T-helper 1 cell (primary cell): ENCODE measurements around the gene EMC8.

Experiments
- DNase-seq, 5 donors: peaks; one replicate each; pipeline ENCODE4 v3.0.0-alpha.2; 2012 to 2020

The EMC8 gene

DNA sequence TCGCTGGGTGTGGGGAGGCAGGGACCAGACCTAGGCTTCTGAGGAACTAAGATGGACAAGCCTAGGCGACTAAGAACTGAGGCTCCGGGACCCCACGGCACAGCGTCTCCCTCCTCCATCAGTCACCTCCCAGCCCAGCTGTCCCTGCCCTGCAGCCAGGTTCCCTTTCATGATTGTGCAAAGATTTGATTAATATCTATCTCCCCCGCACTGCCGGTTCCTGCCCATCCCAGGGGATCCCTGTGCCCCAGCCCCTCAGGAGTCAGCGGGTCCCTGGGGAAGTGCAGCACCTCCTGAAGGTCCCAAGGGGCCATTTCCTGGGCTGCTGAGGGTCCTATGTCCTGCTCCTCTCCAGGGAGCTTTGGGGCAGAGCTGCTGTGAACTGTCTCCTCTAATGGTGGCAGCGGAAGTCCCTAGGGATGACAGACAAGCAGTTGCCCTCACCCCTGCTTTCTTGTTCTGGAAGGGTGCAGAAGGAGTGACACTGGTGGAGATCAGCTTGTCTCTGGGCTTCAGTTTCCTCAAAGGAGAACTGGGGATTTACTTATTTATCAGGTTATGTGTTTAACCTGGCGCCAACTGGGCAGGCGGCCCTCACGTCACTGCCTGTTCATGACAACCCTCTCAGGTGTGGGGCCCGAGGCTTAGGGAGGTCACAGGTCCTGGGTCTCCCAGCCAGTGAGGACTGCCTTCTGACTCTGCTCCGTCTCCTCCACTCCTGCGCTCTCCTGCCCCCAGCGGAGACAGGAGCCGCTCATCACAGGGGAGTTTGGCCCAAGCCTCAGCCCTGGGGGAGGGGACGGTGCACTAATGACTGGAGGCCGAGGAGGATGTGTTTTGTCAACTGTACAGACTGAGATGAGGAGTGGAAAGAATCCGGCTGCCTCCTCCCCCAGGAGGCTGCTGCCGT is 46.6 kb downstream of the EMC8 start:
- DNase-seq, result no peak

DNA sequence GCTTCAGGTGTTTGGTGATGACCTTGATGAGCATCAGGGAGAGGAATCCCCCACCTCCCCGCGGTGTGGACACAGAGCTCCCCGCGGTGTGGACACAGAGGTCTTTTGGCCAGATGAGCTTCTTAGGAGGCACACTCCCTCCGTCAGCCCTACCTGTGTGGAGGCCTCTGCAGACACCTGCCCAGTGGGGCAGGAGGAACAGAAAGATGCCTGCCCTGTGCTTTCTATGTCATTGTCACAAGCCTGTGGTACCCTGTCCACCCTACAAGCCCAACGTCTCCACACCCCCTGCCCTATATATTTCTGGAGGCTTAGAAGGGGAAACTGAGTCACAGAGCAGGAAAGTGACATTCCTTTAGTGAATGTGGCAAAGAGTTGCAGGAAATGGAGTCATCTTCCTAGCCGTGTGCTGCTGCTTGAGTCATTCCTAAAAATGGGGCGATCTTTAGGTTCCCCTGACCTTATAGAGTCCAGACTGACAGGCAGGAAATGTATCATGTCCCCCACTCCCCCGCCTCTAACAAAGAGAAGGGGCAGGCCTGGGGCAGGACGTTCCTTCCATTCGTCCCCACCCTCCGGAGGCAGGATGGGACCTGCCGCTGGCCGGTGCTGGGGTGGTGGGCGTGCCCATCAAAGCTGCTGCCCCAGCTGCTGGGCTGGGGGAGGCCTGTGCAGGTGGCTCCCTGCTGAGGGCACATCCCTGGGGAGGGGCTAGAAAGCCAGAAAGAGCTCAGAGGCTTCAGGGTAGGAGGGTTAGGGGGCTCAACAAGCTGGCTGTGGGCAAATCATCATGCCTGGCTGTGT is 47.4 kb downstream of the EMC8 start:
- no peak for DNase-seq

DNA sequence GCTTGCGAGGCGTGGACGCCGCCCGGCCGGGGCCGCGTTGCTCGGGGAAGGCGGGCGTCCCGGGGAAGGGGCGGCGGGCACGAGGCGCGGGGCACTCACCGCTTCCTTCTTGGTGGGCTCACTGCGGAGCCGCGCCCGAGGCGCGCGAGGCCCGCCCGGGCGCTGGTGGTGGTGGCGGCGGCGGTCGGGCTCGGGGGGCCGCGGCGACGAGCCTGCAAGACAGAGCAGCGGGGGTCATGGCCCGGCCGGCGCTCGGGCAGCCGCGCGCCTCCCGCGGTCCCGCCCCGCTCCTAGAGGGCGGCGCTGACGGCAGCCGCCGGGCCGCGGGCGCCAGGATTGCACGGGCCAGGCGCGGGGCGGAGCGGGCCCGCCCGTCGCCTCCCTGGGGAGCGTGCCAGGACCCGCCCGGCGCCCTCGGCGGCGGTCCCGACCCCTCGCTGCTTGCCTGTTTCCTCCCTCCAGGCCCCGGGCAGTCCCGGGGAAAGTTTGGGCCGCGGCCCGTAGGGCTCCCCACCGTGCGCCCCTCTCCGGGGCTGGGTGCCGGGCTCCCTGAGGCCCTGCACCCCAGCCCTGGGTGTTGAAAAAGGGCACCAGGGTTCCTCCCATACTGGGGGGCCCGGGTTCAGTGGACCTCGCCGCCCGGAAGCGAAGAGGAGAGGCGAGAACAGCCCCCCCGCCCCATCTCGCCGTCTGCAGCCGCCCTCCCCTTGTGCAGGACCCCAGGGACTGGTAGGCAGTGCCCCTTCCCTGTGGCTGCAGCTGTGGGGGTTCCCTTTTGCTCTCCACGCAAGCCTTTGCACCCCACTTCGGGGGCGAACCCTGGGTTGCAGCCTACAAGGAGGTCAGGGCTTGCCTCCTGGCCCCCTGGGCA is 48.3 kb downstream of the EMC8 start, which contains the start of gene C16orf74:
C16orf74 (minus strand) TSS at position 270 of the 871 bp plus-strand sequence. CDS start 15,879 bp downstream, outside the sequence.
- DNase-seq, result no peak

DNA sequence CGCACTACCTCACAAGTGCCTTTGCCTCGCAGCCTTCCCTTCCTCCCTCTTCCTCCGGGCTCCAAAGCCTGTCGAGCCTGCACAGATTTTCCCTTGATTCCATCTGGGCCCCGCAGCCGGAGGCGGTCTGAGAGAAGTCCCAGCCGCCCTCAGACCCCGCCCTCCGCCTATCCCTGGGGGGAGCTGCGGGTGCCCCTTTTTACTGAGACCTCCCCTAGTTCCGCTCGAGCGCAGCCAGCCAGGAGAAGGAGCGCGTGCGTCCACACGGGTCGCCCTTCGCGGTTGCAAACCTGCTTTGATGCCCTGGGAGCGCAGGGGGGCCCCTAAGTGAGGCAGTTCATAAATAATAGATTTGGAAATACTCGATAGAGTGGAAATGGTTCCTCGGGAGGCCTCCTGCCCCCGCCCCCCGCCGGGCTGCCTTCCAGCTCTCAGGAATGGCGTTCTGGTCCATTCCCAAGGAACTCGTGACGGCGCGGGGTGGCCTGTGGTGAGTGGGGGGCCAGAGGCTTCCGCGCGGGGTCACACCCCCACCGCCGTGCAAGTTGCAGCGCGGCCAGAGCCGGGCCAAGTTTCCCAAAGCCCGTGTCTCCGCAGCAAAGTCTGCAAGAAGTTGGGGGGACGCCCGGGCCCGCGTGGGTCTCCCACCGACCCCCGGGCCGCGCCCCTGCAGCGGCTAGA is 49.1 kb downstream of the EMC8 start:
- no peak for DNase-seq

DNA sequence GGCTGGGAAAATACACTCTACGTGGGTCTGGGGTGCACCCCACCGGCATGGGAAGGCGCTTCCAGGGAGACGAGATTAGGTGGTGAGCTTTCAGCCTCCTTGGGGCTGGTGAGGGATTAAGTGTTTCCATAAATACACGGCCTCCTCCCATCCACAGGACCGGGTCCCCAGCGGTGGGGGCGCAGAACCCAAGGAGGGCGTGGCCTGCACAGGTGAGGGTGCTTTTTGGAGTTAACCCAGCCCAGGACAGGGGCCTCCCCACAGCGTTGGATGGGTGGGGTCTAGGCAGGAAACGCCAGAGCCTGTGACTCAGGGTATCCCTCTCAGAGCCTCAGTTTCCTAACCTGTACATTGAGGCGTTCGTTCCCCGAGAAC is 49.6 kb downstream of the EMC8 start:
- no peak for DNase-seq

DNA sequence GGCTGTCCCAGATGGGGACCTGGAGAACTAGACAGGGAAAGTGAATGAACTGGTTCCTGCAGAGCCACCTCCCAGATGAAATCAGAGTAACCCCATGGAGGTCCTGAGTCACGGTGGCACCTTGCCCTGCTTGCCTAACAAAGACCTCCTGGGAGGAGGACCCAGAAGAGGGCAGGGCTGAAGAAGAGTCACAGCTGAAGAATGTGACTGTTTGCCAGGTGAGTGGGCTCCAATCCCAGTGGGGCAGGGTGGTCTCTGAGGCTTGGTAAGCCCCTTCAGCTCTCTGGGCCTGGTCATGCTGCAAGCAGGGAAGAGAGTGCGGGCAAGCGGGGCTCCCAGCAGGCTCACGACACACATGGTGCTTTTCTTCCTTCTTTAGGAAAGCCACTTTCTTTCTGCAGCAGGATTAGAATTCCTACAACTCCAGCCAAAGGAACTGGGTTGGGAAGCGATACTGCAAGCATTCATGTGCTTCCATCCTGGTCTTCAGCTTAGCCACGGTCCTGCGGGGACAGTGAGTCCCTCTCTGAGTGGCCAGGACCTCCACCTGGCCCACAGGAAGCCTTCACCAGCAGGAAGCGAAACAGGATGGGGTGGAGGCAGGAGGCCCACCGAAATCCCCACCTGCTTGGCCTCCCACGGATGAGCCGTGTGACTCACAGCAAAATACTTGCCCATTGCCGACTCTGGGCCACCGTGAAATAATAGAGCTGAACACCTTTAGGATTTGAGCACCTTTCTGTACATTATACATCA is 52.7 kb downstream of the EMC8 start:
- DNase-seq, result no peak

DNA sequence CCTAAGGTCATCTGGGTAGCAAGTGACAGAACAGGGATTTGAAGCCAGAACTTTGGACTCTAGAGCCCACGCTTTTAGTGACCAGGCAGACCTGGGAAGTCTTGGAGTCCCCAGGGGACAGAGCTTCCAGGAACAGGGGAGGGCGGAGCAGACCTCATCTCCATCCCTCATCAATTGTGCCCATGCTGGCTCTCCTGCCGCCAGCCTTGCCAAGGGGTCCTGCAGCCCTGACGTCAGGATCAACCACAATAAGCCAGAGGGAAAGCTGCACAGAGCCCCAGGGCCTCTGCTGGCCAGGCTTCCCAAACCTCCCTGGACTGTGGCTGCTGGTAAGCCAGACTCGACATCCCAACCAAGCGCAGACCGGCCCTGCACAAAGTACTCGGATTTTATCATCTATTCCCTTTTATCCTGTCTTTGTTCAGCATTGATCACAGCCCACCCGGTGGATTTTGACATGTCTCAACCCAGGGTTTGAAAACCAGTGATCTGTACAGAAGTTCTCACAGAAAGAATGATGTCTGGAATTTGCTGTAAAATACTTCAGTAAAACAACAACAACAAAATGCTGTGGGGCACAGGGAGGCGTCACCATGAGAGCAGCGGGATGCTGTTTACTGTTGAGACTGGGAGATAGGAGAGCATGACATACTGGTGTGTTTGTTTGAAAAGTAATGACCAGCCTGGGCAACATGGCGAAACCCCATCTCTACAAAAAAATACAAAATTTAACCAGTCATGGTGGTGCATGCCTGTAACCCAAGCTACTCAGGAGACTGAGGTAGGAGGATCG is 60.2 kb downstream of the EMC8 start:
- no peak for DNase-seq

DNA sequence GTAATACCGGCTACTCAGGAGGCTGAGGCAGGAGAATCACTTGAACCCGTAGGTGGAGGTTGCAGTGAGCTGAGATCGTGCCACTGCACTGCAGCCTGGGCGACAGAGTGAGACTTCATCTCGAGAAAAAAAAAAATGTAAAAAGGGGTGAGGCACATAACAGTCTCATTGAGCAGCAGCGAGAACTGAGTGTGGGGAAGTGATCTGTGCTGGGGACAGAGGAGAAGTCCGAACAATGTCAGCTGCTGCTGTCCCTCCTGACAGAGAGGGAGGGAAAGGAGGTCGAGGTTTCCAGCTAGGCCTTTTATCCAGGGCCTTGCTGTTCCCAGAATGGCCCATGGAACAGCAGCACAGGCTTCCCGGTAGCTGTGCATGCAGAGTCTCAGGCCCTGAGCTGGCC is 62.4 kb downstream of the EMC8 start:
- DNase-seq, result no peak

DNA sequence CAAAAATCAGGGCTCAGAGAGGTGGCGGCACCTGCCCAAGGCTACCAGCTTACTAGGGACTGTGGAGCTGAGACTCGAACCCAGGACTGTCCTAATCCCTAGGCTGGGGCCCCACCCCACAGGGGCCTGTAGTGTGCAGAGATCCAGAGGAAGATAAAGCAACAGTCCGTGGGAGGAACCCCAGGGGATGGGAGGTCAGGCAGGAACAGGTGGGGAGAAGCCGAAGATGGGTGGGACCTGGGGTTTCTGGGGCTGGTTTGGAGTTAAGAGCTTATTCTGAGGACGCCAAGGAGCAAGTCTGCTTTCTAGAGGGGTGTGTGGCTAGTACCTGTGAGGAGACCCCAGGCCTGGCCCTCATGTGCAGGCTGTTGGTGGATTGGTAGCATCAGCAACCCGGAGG is 63.4 kb downstream of the EMC8 start:
- DNase-seq, result no peak

DNA sequence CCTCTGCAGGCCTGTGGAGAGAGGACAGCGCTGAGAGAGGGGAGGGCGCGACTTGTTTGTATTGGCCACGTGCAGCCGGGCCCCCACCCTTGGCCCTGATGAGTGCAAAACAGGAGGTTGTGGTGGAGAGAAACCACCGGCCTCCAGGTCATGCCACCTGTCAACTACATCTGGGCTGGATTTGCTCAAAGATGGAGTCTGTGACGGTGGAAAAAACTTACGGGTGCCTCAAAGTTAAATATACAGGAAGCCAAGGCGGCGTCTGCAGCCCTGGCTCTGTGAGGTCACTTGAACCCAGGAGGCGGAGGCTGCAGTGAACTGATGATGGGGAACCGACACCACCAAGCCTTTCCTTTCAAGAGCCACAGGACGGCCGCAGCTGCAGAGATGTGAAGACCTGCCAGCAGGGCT is 64.1 kb downstream of the EMC8 start:
- peak in 4 of 5 donors; percentile 24 to 46 (median 33) for DNase-seq

DNA sequence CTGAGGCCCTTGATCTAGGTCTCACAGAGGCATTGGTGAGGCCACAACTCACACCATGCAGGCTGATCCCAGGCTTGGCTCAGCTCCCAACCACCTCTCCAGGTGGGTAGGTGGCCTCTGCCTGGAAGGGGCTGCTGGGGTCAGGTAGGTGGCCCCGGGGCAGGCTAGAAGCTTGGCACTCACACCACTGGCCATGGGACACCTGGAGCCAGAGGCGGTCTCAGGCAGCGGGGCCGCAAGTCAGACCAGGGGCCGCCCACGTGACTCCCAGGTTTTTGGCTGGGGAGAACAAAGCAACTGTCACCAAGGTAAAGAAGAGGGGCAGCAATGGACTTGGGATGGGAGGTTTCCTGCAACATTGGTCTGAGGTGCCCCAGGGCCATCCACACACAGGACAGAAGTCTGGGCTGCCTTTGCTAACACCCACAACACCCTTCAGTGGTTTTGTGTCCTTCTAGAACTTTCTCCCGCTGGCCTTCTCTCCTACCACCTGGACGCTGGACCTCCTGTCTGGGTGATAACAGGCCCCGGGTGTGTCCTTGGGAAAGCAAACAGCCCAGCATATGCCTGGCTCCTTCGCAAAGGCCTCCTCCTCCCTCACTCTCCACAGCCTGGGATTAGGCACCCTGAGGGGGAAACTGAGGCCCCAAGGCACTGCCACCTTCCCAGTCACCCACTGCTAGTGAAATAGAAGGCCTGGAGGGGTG is 64.9 kb downstream of the EMC8 start:
- no peak for DNase-seq

DNA sequence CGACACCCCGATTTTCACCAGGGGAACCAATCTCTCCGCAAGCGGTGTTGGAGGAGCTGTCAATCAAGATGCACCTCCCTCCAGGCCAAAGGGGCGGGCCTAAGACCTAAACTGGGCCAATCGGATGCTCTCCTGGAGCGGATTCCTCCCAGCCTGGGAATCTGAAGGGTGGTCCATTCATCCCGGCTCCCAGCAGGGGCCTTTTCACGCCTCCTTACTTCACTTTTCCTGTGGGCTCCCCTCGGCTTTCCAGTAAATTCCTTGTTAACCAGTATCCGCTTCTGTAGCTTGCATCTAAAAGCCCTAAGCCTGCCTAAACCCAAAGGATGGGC is 65.5 kb downstream of the EMC8 start:
- no peak for DNase-seq

DNA sequence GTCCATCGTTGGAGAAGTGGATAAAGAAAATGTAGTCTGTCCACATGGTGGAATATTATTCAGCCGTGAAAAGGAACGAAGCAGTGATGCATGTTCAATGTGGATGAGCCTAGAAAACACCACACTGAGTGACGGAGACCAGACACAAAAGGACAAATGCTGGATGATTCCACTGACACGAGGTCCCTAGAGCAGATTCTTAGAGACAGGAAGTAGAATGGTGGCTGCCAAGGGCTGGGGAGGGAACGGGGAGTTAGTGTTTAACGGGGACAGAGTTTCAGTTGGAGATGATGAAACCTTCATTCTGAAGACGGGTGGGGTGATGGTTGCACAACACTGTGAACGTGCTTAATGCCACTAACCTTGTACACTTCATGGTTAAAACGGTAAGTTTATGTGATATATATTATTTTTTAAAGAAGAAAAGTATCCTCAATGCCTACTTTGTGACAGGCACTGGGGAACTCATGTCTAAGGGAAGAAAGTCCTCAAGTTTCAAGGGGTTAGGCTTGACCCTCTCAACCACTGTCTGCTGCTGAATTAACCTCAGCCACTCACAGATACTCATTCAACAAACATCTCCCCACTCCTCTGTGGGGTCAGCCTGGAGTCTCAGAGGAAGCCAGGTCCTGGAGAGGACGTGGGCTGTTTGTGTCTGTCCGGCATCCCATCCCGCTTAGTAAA is 66.0 kb downstream of the EMC8 start:
- DNase-seq, result no peak

DNA sequence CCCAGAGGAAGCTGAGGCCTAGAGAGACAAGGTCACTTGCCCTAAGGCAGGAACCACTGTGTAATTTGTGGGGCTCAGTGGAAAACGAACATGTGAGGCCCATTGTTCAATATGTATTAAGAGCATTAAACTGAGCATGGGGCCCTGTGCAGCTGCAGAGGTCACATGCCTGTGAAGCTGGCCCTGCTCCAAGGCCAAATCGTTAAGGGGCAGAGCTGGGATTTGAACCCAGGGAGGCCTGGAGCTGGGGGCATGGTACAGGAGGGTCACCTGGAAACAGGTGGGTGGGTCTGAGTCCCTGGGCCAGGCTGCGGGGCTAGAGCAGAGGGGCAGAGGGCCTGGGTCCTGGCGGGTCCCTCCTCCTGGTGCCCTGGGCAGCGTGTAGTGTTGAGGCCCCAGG is 68.2 kb downstream of the EMC8 start:
- no peak for DNase-seq

DNA sequence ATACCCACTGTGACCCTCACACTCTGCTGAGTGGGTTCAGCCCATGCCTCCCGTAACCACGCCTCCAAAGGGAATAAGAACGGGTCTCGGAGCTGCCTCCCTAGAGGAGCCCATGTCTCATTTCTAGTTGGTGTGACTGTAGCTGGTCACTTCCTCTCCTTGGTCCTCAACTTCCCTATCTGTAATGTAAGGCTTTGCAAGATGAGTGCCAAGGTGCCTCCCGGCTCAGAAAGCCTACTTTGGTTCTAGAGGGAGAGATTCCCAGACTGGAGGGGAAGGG is 69.2 kb downstream of the EMC8 start:
- no peak for DNase-seq

DNA sequence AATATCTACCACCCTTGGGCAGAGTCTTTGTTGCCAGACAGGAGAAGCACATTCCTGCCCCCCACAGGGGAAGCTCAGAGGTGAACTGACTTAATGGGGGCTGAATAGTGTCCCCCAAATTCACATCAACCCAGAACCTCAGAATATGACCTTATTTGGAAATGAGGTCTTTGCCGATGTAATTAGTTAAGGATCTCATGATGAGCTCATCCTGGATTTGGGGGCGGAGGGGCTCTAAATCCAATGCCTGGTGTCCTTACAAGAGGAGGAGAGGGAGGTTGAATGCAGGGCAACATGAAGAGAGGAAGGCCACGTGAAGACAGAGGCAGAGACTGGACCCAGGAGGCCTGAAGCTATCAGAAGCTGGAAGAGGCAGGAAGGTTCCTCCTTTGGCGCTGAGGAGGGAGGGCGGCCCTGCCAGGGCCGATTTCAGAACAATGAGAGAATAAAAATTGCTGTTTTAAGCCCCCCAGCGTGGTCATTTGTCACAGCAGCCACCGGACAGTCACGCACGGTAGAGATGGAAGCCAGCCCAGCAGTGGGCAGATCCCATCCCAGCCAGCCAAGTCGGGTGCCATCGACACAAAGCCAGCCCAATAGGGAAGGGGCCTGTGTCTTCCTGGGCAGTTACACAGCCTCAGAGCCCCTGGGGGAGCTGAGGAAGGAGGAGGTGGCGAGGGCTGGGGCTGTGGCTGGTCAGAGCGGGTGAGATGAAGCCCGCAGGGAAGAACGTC is 69.7 kb downstream of the EMC8 start:
- no peak for DNase-seq

DNA sequence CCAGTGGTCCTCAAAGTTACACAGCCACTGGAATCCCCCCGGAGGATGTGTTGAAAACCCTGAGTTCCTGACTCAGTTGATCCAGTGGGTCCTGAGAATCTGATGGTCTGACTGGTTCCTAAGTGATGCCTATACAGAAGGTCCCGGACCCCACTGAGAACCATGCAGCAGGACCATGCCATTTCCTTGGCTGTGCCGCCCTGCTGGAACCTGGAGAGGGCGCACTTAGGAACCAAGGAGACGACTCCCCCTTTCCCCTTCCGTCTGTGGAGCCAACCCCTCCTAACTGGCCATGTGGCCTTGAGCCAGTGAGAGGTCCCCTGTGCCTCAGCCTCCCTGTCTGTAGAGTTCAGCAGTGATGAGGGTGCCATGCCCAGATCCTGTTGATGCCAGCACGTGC is 70.5 kb downstream of the EMC8 start:
- DNase-seq, result no peak
